H1 (cell line): ENCODE results near the gene SLC1A4.

ENCODE experiments used
- BRCA1 ChIP-seq: IDR thresholded peaks from 2 replicates; pipeline ENCODE4 v1.6.1; 2012; ENCODE audit warnings: low read depth, low read length, improper control_type of control experiment
- CEBPB ChIP-seq: IDR thresholded peaks from 2 replicates; pipeline ENCODE4 v1.6.1; 2012; ENCODE audit warnings: low read depth, low read length
- CTCF ChIP-seq, 3 experiments: IDR thresholded peaks; 1 replicate in 2 of 3; 2 replicates in 1 of 3; pipeline versions ENCODE4 v1.5.1 to v1.6.1; 2011; ENCODE audit warnings: low read length in 3 of 3, mild to moderate bottlenecking in 3 of 3, inconsistent platforms in 2 of 3, low read depth in 1 of 3, moderate library complexity in 1 of 3; ENCODE audit not compliant: insufficient read depth in 1 of 3; ENCODE audit errors: control extremely low read depth in 1 of 3
- EZH2 ChIP-seq: fragments of 200-600 bp; sonication (generic); IDR thresholded peaks from 2 replicates; pipeline ENCODE4 v1.7.1; 2012; ENCODE audit warnings: low read depth, mild to moderate bottlenecking, moderate library complexity, low read length, inconsistent platforms; ENCODE audit not compliant: severe bottlenecking
- RAD21 ChIP-seq, 2 experiments: IDR thresholded peaks in 1 of 2; conservative IDR thresholded peaks in 1 of 2; 2 replicates each; pipeline ENCODE4 v1.6.1; 2011; ENCODE audit warnings: low read depth in 2 of 2, low read length in 2 of 2, improper control_type of control experiment in 1 of 2, inconsistent platforms in 1 of 2, mild to moderate bottlenecking in 1 of 2, moderate library complexity in 1 of 2
- YY1 ChIP-seq: IDR thresholded peaks from 2 replicates; pipeline ENCODE4 v1.6.1; 2011; ENCODE audit warnings: low read depth, mild to moderate bottlenecking, low read length
- TF ChIP-seq, protein P1 (sequence below): IDR thresholded peaks from 2 replicates; pipeline ENCODE4 v1.6.1; 2011; ENCODE audit warnings: low read length, improper control_type of control experiment

- TF ChIP-seq CTCF (IDR thresholded peaks at IDR 0.05; ENCODE audit: control extremely low read depth in 1 of 3, insufficient read depth in 1 of 3, low read depth in 1 of 3, low read length in 3 of 3) (no peak), CEBPB (no peak), EZH2 (no peak), RAD21 (IDR thresholded peaks at IDR 0.05 in 1 of 2, conservative IDR thresholded peaks at IDR 0.05 in 1 of 2; ENCODE audit: low read depth in 2 of 2, low read length in 2 of 2) (no peak), BRCA1 (no peak), YY1 (no peak)
- TF ChIP-seq, protein P1, sequence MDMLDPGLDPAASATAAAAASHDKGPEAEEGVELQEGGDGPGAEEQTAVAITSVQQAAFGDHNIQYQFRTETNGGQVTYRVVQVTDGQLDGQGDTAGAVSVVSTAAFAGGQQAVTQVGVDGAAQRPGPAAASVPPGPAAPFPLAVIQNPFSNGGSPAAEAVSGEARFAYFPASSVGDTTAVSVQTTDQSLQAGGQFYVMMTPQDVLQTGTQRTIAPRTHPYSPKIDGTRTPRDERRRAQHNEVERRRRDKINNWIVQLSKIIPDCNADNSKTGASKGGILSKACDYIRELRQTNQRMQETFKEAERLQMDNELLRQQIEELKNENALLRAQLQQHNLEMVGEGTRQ: no peak
Measured at GRCh38 chr2:64963719-64964118, 25.5 kb upstream of the SLC1A4 start.
